A549 (cell line): Measurements from ENCODE around the gene PHF23. TPM values are rescaled to one million over a fixed set of nuclear protein-coding genes. Genes with fewer than 3 reads are reported as not detected.
A peak's percentile ranks its signal among the peaks of the same experiment; 100 is the strongest.

Source experiments
- ATAC-seq, 2 experiments: fragments of 200-7000 bp in 1 of 2; fragments of >200 bp in 1 of 2; cut with Nextera tagmentation in 1 of 2; cut with Tn5 transposase in 1 of 2; 3 replicates each; pipeline versions ENCODE4 v1.8.0 to v1.9.1; 2018 to 2020; ENCODE audit warnings: mild to moderate bottlenecking in 1 of 2, moderate library complexity in 1 of 2
- CTCF ChIA-PET: fragments of 300-600 bp; sonication (Branson Sonifier 250); formaldehyde crosslinking; extraction: SDS; loops from one replicate; lab custom pipeline; 2021; ENCODE audit warnings: antibody characterized with exemption, inconsistent platforms; lab: Yijun Ruan, JAX
- POLR2A ChIA-PET: fragments of 350-600 bp; formaldehyde crosslinking; extraction: SDS; loops from one replicate; lab custom pipeline; 2021; ENCODE audit warnings: antibody characterized with exemption, inconsistent platforms; lab: Yijun Ruan, JAX
- DNase-seq, 2 experiments: peaks; one replicate each; pipeline versions ENCODE4 v3.0.0 to v3.0.0-alpha.2; 2011 to 2016; ENCODE audit warnings: low read depth in 1 of 2, low spot score in 1 of 2
- FAIRE-seq: peaks from 2 replicates; lab custom pipeline; 2011; peaks lifted over from hg19 to GRCh38; lab: Jason Lieb, UNC
- H3K27ac ChIP-seq, 2 experiments: fragments of >200 bp; sonication (Bioruptor Twin); formaldehyde crosslinking; 3 replicates each; pipeline ENCODE4 v1.5.1; 2016 to 2017
- H3K4me1 ChIP-seq: fragments of >200 bp; sonication (Bioruptor Twin); formaldehyde crosslinking; 3 replicates; pipeline ENCODE4 v1.6.1; 2016
- H3K4me2 ChIP-seq: fragments of >200 bp; sonication (Bioruptor Twin); formaldehyde crosslinking; 3 replicates; pipeline ENCODE4 v1.6.1; 2016
- H3K4me3 ChIP-seq: fragments of >200 bp; sonication (Bioruptor Twin); formaldehyde crosslinking; 3 replicates; pipeline ENCODE4 v1.5.1; 2016
- H3K9me3 ChIP-seq: fragments of >200 bp; sonication (Bioruptor Twin); formaldehyde crosslinking; 3 replicates; pipeline ENCODE4 v1.6.1; 2016
- ATOH8 ChIP-seq: fragments of 250-450 bp; sonication (Bioruptor Pico); IDR thresholded peaks from 2 replicates; pipeline ENCODE4 v1.5.0; 2020; ENCODE audit warnings: low read depth, mild to moderate bottlenecking, moderate library complexity
- BCL3 ChIP-seq: fragments of >200 bp; sonication (Bioruptor Twin); formaldehyde crosslinking; IDR thresholded peaks from 3 replicates; pipeline ENCODE4 v1.6.1; 2016
- BHLHE40 ChIP-seq: IDR thresholded peaks from 2 replicates; pipeline ENCODE4 v1.6.1; 2012; ENCODE audit warnings: low read depth, low read length, inconsistent platforms
- CEBPB ChIP-seq, 2 experiments: fragments of >200 bp in 1 of 2; sonication (Bioruptor Twin) in 1 of 2; formaldehyde crosslinking in 1 of 2; IDR thresholded peaks; 2 replicates each; pipeline ENCODE4 v1.6.1; 2012 to 2016
- CTCF ChIP-seq: fragments of >200 bp; sonication (Bioruptor Twin); formaldehyde crosslinking; IDR thresholded peaks from 3 replicates; pipeline ENCODE4 v1.5.1; 2016
- ELK1 ChIP-seq: fragments of 150-350 bp; IDR thresholded peaks from 2 replicates; pipeline ENCODE4 v1.6.1; 2014; ENCODE audit warnings: low read depth, mild to moderate bottlenecking, low read length
- EP300 ChIP-seq, 2 experiments: fragments of >200 bp; sonication (Bioruptor Twin); formaldehyde crosslinking; IDR thresholded peaks; 2 replicates in 1 of 2; 3 replicates in 1 of 2; pipeline ENCODE4 v1.6.1; 2016 to 2017
- FOSB ChIP-seq: fragments of 250-450 bp; sonication (Bioruptor Pico); IDR thresholded peaks from 2 replicates; pipeline ENCODE4 v1.5.0; 2020; ENCODE audit warnings: mild to moderate bottlenecking, moderate library complexity
- FOSL2 ChIP-seq, 2 experiments: fragments of 450-650 bp in 1 of 2; fragments of >200 bp in 1 of 2; sonication (Bioruptor Twin) in 1 of 2; formaldehyde crosslinking; IDR thresholded peaks; 2 replicates each; pipeline versions ENCODE4 v1.5.0 to v1.6.1; 2016 to 2020; ENCODE audit warnings: mild to moderate bottlenecking in 1 of 2, moderate library complexity in 1 of 2
- HES2 ChIP-seq: fragments of >200 bp; sonication (Bioruptor Twin); formaldehyde crosslinking; IDR thresholded peaks from 2 replicates; pipeline ENCODE4 v1.6.1; 2016
- HEYL ChIP-seq: fragments of 250-450 bp; sonication (Bioruptor Pico); IDR thresholded peaks from 2 replicates; pipeline ENCODE4 v1.8.0; 2021; ENCODE audit warnings: mild to moderate bottlenecking, moderate library complexity
- HOXA7 ChIP-seq: fragments of 250-450 bp; sonication (Bioruptor Pico); IDR thresholded peaks from 2 replicates; pipeline ENCODE4 v1.5.0; 2020; ENCODE audit warnings: mild to moderate bottlenecking, moderate library complexity
- HOXB5 ChIP-seq: fragments of 250-450 bp; sonication (Bioruptor Pico); IDR thresholded peaks from 2 replicates; pipeline ENCODE4 v1.5.0; 2020; ENCODE audit warnings: mild to moderate bottlenecking, moderate library complexity
- KDM1A ChIP-seq: fragments of 200-600 bp; sonication (generic); IDR thresholded peaks from 2 replicates; pipeline ENCODE4 v1.6.1; 2016; ENCODE audit warnings: low read depth, mild to moderate bottlenecking
- MAFK ChIP-seq: fragments of 450-650 bp; IDR thresholded peaks from 2 replicates; pipeline ENCODE4 v1.6.1; 2014; ENCODE audit not compliant: partially characterized antibody
- NPAS2 ChIP-seq: fragments of 250-450 bp; sonication (Bioruptor Pico); IDR thresholded peaks from 2 replicates; pipeline ENCODE4 v1.8.0; 2022; ENCODE audit warnings: mild to moderate bottlenecking, moderate library complexity, borderline replicate concordance
- NR3C1 ChIP-seq: fragments of >200 bp; sonication (Bioruptor Twin); formaldehyde crosslinking; IDR thresholded peaks from 3 replicates; pipeline ENCODE4 v1.6.1; 2017
- PBX3 ChIP-seq: IDR thresholded peaks from 2 replicates; pipeline ENCODE4 v1.6.1; 2012
- POLR2A ChIP-seq: IDR thresholded peaks from 2 replicates; pipeline ENCODE4 v1.6.1; 2012; ENCODE audit warnings: mild to moderate bottlenecking, low read length
- POLR2AphosphoS2 ChIP-seq: conservative IDR thresholded peaks from 2 replicates; pipeline ENCODE4 v1.6.1; 2012; ENCODE audit warnings: low read length, improper control_type of control experiment, inconsistent platforms
- RAD21 ChIP-seq, 2 experiments: fragments of >200 bp in 1 of 2; sonication (Bioruptor Twin) in 1 of 2; formaldehyde crosslinking in 1 of 2; IDR thresholded peaks in 1 of 2; conservative IDR thresholded peaks in 1 of 2; 2 replicates in 1 of 2; 3 replicates in 1 of 2; pipeline ENCODE4 v1.6.1; 2012 to 2018; ENCODE audit warnings: inconsistent platforms in 1 of 2
- RARB ChIP-seq: fragments of 250-450 bp; sonication (Bioruptor Pico); IDR thresholded peaks from 2 replicates; pipeline ENCODE4 v1.8.0; 2021; ENCODE audit warnings: mild to moderate bottlenecking, moderate library complexity
- REST ChIP-seq: fragments of 200-600 bp; sonication (generic); IDR thresholded peaks from 2 replicates; pipeline ENCODE4 v1.6.1; 2016; ENCODE audit warnings: antibody characterized with exemption, mild to moderate bottlenecking, moderate library complexity
- RFX5 ChIP-seq: fragments of 450-650 bp; IDR thresholded peaks from 2 replicates; pipeline ENCODE4 v1.7.1; 2014; ENCODE audit warnings: antibody characterized with exemption, mild to moderate bottlenecking, moderate library complexity
- RNF2 ChIP-seq: fragments of 200-600 bp; sonication (generic); IDR thresholded peaks from 2 replicates; pipeline ENCODE4 v1.6.1; 2016; ENCODE audit warnings: low read depth, mild to moderate bottlenecking, antibody characterized with exemption, moderate library complexity, borderline replicate concordance
- SREBF2 ChIP-seq: fragments of 450-650 bp; IDR thresholded peaks from 2 replicates; pipeline ENCODE4 v1.6.1; 2014; ENCODE audit warnings: mild to moderate bottlenecking, moderate library complexity
- TP53 ChIP-seq: fragments of 250-450 bp; sonication (Bioruptor Pico); IDR thresholded peaks from 2 replicates; pipeline ENCODE4 v1.5.0; 2021; ENCODE audit warnings: mild to moderate bottlenecking, moderate library complexity
- ZNF302 ChIP-seq: fragments of 250-450 bp; sonication (Bioruptor Pico); IDR thresholded peaks from 2 replicates; pipeline ENCODE4 v1.9.0; 2021; ENCODE audit warnings: inconsistent platforms, mild to moderate bottlenecking, moderate library complexity
- ZSCAN20 ChIP-seq: fragments of 250-450 bp; sonication (Bioruptor Pico); IDR thresholded peaks from 2 replicates; pipeline ENCODE4 v1.8.0; 2022; ENCODE audit warnings: mild to moderate bottlenecking, moderate library complexity
- WGBS: methylation state at CpG from one replicate; pipeline ENCODE4 v1.1.6; 2017; ENCODE audit errors: missing lambda C conversion rate; 5-methylcytosine and 5-hydroxymethylcytosine counted together
- polyA plus RNA-seq, 4 experiments: library from polyadenylated mRNA; depleted of rRNA in 3 of 4; stranded (reverse); fragments of >200 nt; fragmentation: RNase III in 1 of 4; extraction: RNeasy Plus Mini Kit Qiagen cat#74134 plus additional on column Dnase treatment in 1 of 4; gene quantifications; 2 replicates in 3 of 4; 3 replicates in 1 of 4; pipeline ENCODE4 v1.2.3, GENCODE V29; 2011 to 2017

Gene PHF23
- polyA plus RNA-seq, 2 of the 4 experiments (the other 2 are of a cell fraction): 52.1 to 80.2 TPM

- H3K4me2 ChIP-seq: peak within 1 kb of the TSS; percentile 86
- no peaks in the 10 kb centered on the region for H3K9me3 ChIP-seq
- peak; percentile 54 to 82 for ATAC-seq
- peak; percentile 23 for FAIRE-seq
- ChIA-PET POLR2A (interaction anchor here (0.6 to 2.7 kb wide), 10 partner anchors 10 to 349 kb away, joined by 3 to 63 read pairs (median 4); partner anchors contain the start of genes DVL2, GABARAP and PHF23), CTCF (interaction anchor here (0.5 to 10.0 kb wide), 27 partner anchors 11 to 341 kb away, joined by 3 to 169 read pairs (median 4); partner anchors contain the start of genes DVL2, GABARAP, PHF23 and SLC2A4)
- 4% methylated on average over 32 of the region's 63 CpGs for WGBS
- peak within 1 kb of the TSS; percentile 88 to 98 for H3K27ac ChIP-seq
- peak within 1 kb of the TSS; percentile 74 for H3K4me3 ChIP-seq
- H3K4me1 ChIP-seq: peaks cover 51% of the 10 kb centered on the region
- peak; percentile 82 to 96 for DNase-seq
- TF ChIP-seq SREBF2: no peak
- TF ChIP-seq HOXB5 (CRISPR knock-in tag): no peak; the same call in 1 of the 2 replicates
- no peak for TF ChIP-seq ZNF302 (CRISPR knock-in tag)
- peak; percentile 61 for TF ChIP-seq PBX3
- TF ChIP-seq CTCF: no peak
- TF ChIP-seq RAD21 (conservative IDR thresholded peaks at IDR 0.05 in 1 of 2, IDR thresholded peaks at IDR 0.05 in 1 of 2): no peak
- no peak for TF ChIP-seq BHLHE40
- 0 out of 2 replicates have a peak, but pooled peaks have one; percentile 12 for TF ChIP-seq REST
- no peak for TF ChIP-seq HES2
- no peak for TF ChIP-seq NPAS2
- TF ChIP-seq HEYL (CRISPR knock-in tag): no peak
- no peak for TF ChIP-seq EP300 (IDR thresholded peaks at IDR 0.05)
- TF ChIP-seq TP53 (CRISPR knock-in tag): peak; percentile 42
- TF ChIP-seq RNF2: no peak
- no peak for TF ChIP-seq POLR2AphosphoS2
- TF ChIP-seq NR3C1: no peak
- TF ChIP-seq MAFK: peak; percentile 59
- peak; percentile 2; the same call in 1 of the 2 replicates for TF ChIP-seq ATOH8 (CRISPR knock-in tag)
- TF ChIP-seq KDM1A: no peak
- no peak for TF ChIP-seq ZSCAN20 (CRISPR knock-in tag)
- TF ChIP-seq POLR2A: peak; percentile 88
- no peak for TF ChIP-seq ELK1
- 0 out of 2 replicates have a peak, but pooled peaks have one; percentile 18 for TF ChIP-seq RFX5
- peak; percentile 57 for TF ChIP-seq FOSL2 (IDR thresholded peaks at IDR 0.05)
- TF ChIP-seq FOSL2 (CRISPR knock-in tag; IDR thresholded peaks at IDR 0.05): peak; percentile 93
- TF ChIP-seq CEBPB (IDR thresholded peaks at IDR 0.05): no peak
- no peak for TF ChIP-seq HOXA7 (CRISPR knock-in tag)
- peak; percentile 45; the same call in 1 of the 3 replicates for TF ChIP-seq BCL3
- peak; percentile 77; the same call in 1 of the 2 replicates for TF ChIP-seq FOSB (CRISPR knock-in tag)
- TF ChIP-seq RARB (CRISPR knock-in tag): no peak; the same call in 1 of the 2 replicates
Measured at GRCh38 chr17:7219812-7220592, 19.3 kb downstream of the PHF23 start, which contains the start of the genes ACADVL and DLG4. ACADVL (plus strand) TSS chr17:7219938; CDS start chr17:7219985, 47 bp downstream. DLG4 (minus strand) TSS chr17:7219836.
